Osteoblast (primary cell): ENCODE data around the gene ASCL1. TPM values are rescaled to one million over a fixed set of nuclear protein-coding genes. Genes with fewer than 3 reads are reported as not detected.

Experiments
- DNase-seq: peaks from one replicate; pipeline ENCODE4 v3.0.0; 2011; ENCODE audit warnings: low spot score, mixed read lengths; ENCODE audit not compliant: insufficient read length; ENCODE audit errors: missing footprints
- H2AFZ ChIP-seq: 2 replicates; pipeline ENCODE4 v1.6.0; 2011; ENCODE audit warnings: mild to moderate bottlenecking, low read length
- H3K27ac ChIP-seq: 2 replicates; pipeline ENCODE4 v1.5.1; 2011; ENCODE audit warnings: mild to moderate bottlenecking, low read depth, low read length, moderate library complexity
- H3K27me3 ChIP-seq: 2 replicates; pipeline ENCODE4 v1.6.0; 2012; ENCODE audit warnings: mild to moderate bottlenecking, control low read depth, inconsistent platforms, low read length, moderate library complexity; ENCODE audit not compliant: insufficient read depth
- H3K36me3 ChIP-seq: 2 replicates; pipeline ENCODE4 v1.5.1; 2011; ENCODE audit warnings: mild to moderate bottlenecking, low read length, control low read depth, moderate library complexity; ENCODE audit not compliant: insufficient read depth
- H3K4me1 ChIP-seq: 2 replicates; pipeline ENCODE4 v1.5.1; 2011; ENCODE audit warnings: mild to moderate bottlenecking, low read length, control low read depth, moderate library complexity; ENCODE audit not compliant: insufficient read depth
- H3K4me2 ChIP-seq: 2 replicates; pipeline ENCODE4 v1.6.0; 2011; ENCODE audit warnings: mild to moderate bottlenecking, low read length; ENCODE audit not compliant: insufficient read depth
- H3K4me3 ChIP-seq: fragments of 200-600 bp; sonication (generic); 3 replicates; pipeline ENCODE4 v1.5.1; 2012; ENCODE audit warnings: mild to moderate bottlenecking, low read length, inconsistent platforms; ENCODE audit not compliant: insufficient read depth
- H3K79me2 ChIP-seq: 2 replicates; pipeline ENCODE4 v1.6.0; 2012; ENCODE audit warnings: mild to moderate bottlenecking, low read length, control low read depth, inconsistent platforms; ENCODE audit not compliant: insufficient read depth
- H3K9me3 ChIP-seq: 2 replicates; pipeline ENCODE4 v1.5.1; 2011; ENCODE audit warnings: low read depth, low read length, control low read depth
- H4K20me1 ChIP-seq: 2 replicates; pipeline ENCODE4 v1.6.0; 2012; ENCODE audit warnings: mild to moderate bottlenecking, low read length, control low read depth; ENCODE audit not compliant: insufficient read depth
- CTCF ChIP-seq: IDR thresholded peaks from 2 replicates; pipeline ENCODE4 v1.5.1; 2011; ENCODE audit warnings: mild to moderate bottlenecking, low read depth, low read length, moderate library complexity; ENCODE audit errors: extremely low read depth
- total RNA-seq: library from RNA; depleted of rRNA; stranded (reverse); fragments of >200 nt; gene quantifications from 2 replicates; pipeline ENCODE4 v1.2.3, GENCODE V29; 2012

Gene ASCL1
- total RNA-seq, 1 donor = not detected

GRCh38 chr12:102976609-102977280 is 19.3 kb downstream of the ASCL1 start:
- Histone ChIP-seq H3K4me2 (no peak overlapping the region), H3K9me3 (no peaks in the 10 kb centered on the region), H3K27me3 (no peaks in the 10 kb centered on the region), H3K4me1 (no peaks in the 10 kb centered on the region), H3K27ac (no peak overlapping the region), H3K4me3 (no peak overlapping the region), H3K36me3 (no peaks in the 10 kb centered on the region), H2AFZ (no peak overlapping the region), H4K20me1 (no peaks in the 10 kb centered on the region), H3K79me2 (no peaks in the 10 kb centered on the region)
- TF ChIP-seq CTCF = no peak
- no peak for DNase-seq

GRCh38 chr12:102977945-102978706 is 20.7 kb downstream of the ASCL1 start:
- no peak for DNase-seq
- no peak overlapping the region for H2AFZ ChIP-seq
- no peaks in the 10 kb centered on the region for H3K27me3 ChIP-seq

GRCh38 chr12:102980350-102980749 is 22.9 kb downstream of the ASCL1 start:
- no peak for TF ChIP-seq CTCF
- Histone ChIP-seq H3K79me2 (no peaks in the 10 kb centered on the region), H2AFZ (no peak overlapping the region), H3K36me3 (no peaks in the 10 kb centered on the region), H3K27ac (no peak overlapping the region), H3K9me3 (no peaks in the 10 kb centered on the region), H3K4me1 (no peaks in the 10 kb centered on the region), H4K20me1 (no peaks in the 10 kb centered on the region), H3K4me2 (no peak overlapping the region), H3K4me3 (no peak overlapping the region), H3K27me3 (no peaks in the 10 kb centered on the region)
- no peak for DNase-seq

More at GRCh38 chr12:102977945-102978706, 20.7 kb downstream of the ASCL1 start:
- Histone ChIP-seq H3K79me2 (no peaks in the 10 kb centered on the region), H3K4me3 (no peak overlapping the region), H3K4me2 (no peak overlapping the region), H3K36me3 (no peaks in the 10 kb centered on the region), H4K20me1 (no peaks in the 10 kb centered on the region), H3K27ac (no peak overlapping the region), H3K9me3 (no peaks in the 10 kb centered on the region), H3K4me1 (no peaks in the 10 kb centered on the region)
- no peak for TF ChIP-seq CTCF

- Histone ChIP-seq H3K9me3 (no peaks in the 10 kb centered on the region), H4K20me1 (no peaks in the 10 kb centered on the region), H3K4me1 (no peaks in the 10 kb centered on the region), H3K4me2 (no peak overlapping the region), H3K36me3 (no peaks in the 10 kb centered on the region), H2AFZ (no peak overlapping the region), H3K27ac (no peak overlapping the region), H3K4me3 (no peak overlapping the region), H3K79me2 (no peaks in the 10 kb centered on the region), H3K27me3 (no peaks in the 10 kb centered on the region)
- DNase-seq = no peak
- TF ChIP-seq CTCF = no peak
Measured at GRCh38 chr12:102990419-102990818, 32.9 kb downstream of the ASCL1 start.
